SK-N-SH treated with all-trans-retinoic acid at 6 μM for 48 hours (cell line): ENCODE data around the gene ELK1.

Source experiments
- BACH2 ChIP-seq: fragments of 250-450 bp; sonication (Bioruptor Pico); IDR thresholded peaks from 2 replicates; pipeline ENCODE4 v1.9.0; 2021; ENCODE audit warnings: mild to moderate bottlenecking, borderline replicate concordance
- PATZ1 ChIP-seq: fragments of 250-450 bp; sonication (Bioruptor Pico); IDR thresholded peaks from 2 replicates; pipeline ENCODE4 v1.8.0; 2020; ENCODE audit warnings: mild to moderate bottlenecking, moderate library complexity, borderline replicate concordance
- ZC3H10 ChIP-seq: fragments of 250-450 bp; sonication (Bioruptor Pico); IDR thresholded peaks from 2 replicates; pipeline ENCODE4 v1.5.1; 2021; ENCODE audit warnings: mild to moderate bottlenecking, moderate library complexity
- ZFP30 ChIP-seq: fragments of 450-650 bp; formaldehyde crosslinking; IDR thresholded peaks from 2 replicates; pipeline ENCODE4 v1.5.0; 2022; ENCODE audit warnings: mild to moderate bottlenecking, moderate library complexity

- TF ChIP-seq ZFP30 (CRISPR knock-in tag) (no peak), ZC3H10 (CRISPR knock-in tag) (no peak), PATZ1 (CRISPR knock-in tag) (no peak), BACH2 (CRISPR knock-in tag) (no peak)
Observed at GRCh38 chrX:47659421-47659726, 9.0 kb upstream of the ELK1 start.
